Neural cell (in vitro differentiated cells): Measurements from ENCODE around the gene TRIM32. TPM values are rescaled to one million over a fixed set of nuclear protein-coding genes. Genes with fewer than 3 reads are reported as not detected.

Source experiments
- H2AFZ ChIP-seq: fragments of 200-600, 300-800 bp; sonication (generic), shearing (Covaris generic); 2 replicates; pipeline ENCODE4 v1.6.0; 2014; ENCODE audit warnings: low read depth, mild to moderate bottlenecking, antibody characterized with exemption, low read length, moderate library complexity
- H3F3A ChIP-seq: fragments of 200-600 bp; shearing (Covaris generic); 2 replicates; pipeline ENCODE4 v1.6.1; 2016; ENCODE audit warnings: mild to moderate bottlenecking, moderate library complexity, mixed read lengths, antibody characterized with exemption, low read length; ENCODE audit not compliant: insufficient read depth, poor library complexity, severe bottlenecking
- H3K27ac ChIP-seq: fragments of 200-600, 300-800 bp; sonication (generic), shearing (Covaris generic); 2 replicates; pipeline ENCODE4 v1.5.1; 2014; ENCODE audit warnings: mild to moderate bottlenecking, low read length, moderate library complexity
- H3K27me3 ChIP-seq: fragments of 300-800, 200-600 bp; sonication (generic), shearing (Covaris generic); 2 replicates; pipeline ENCODE4 v1.6.0; 2014; ENCODE audit warnings: mild to moderate bottlenecking, low read depth, low read length, moderate library complexity; ENCODE audit not compliant: insufficient read depth
- H3K36me3 ChIP-seq: fragments of 300-800, 200-600 bp; sonication (generic), shearing (Covaris generic); 2 replicates; pipeline ENCODE4 v1.5.1; 2014; ENCODE audit warnings: mild to moderate bottlenecking, antibody characterized with exemption, low read length, moderate library complexity; ENCODE audit not compliant: insufficient read depth
- H3K4me2 ChIP-seq: fragments of 300-800, 200-600 bp; sonication (generic), shearing (Covaris generic); 2 replicates; pipeline ENCODE4 v1.6.0; 2014; ENCODE audit warnings: mild to moderate bottlenecking, low read length
- H3K4me3 ChIP-seq: fragments of 300-800, 200-600 bp; sonication (generic), shearing (Covaris generic); 2 replicates; pipeline ENCODE4 v1.5.1; 2014; ENCODE audit warnings: mild to moderate bottlenecking, low read length, moderate library complexity
- H3K79me2 ChIP-seq: fragments of 200-600 bp; shearing (Covaris generic); replicated peaks from 2 replicates; pipeline ENCODE4 v1.6.0; 2014; ENCODE audit warnings: mild to moderate bottlenecking, low read length, moderate library complexity; ENCODE audit not compliant: insufficient read depth
- H3K9ac ChIP-seq: fragments of 300-800, 200-600 bp; sonication (generic), shearing (Covaris generic); 2 replicates; pipeline ENCODE4 v1.6.1; 2016; ENCODE audit warnings: mild to moderate bottlenecking, low read length, mixed read lengths
- H3K9me2 ChIP-seq: fragments of 200-600 bp; shearing (Covaris generic); 2 replicates; pipeline ENCODE4 v1.6.1; 2016; ENCODE audit warnings: mild to moderate bottlenecking, low read length, mixed read lengths; ENCODE audit not compliant: insufficient read depth
- H3K9me3 ChIP-seq: fragments of 200-600, 300-800 bp; sonication (generic), shearing (Covaris generic); 2 replicates; pipeline ENCODE4 v1.6.1; 2016; ENCODE audit warnings: mild to moderate bottlenecking, mixed run types, low read length, moderate library complexity, mixed read lengths
- H4K20me1 ChIP-seq: fragments of 200-600 bp; shearing (Covaris generic); 2 replicates; pipeline ENCODE4 v1.6.1; 2016; ENCODE audit warnings: mild to moderate bottlenecking, mixed run types; ENCODE audit not compliant: insufficient read depth
- CTCF ChIP-seq: fragments of 450-650 bp; IDR thresholded peaks from 2 replicates; pipeline ENCODE4 v1.5.1; 2014; ENCODE audit warnings: antibody characterized with exemption, mild to moderate bottlenecking, moderate library complexity; ENCODE audit not compliant: poor library complexity, severe bottlenecking
- EP300 ChIP-seq: fragments of 450-650 bp; conservative IDR thresholded peaks from 2 replicates; pipeline ENCODE4 v1.6.1; 2014; ENCODE audit warnings: antibody characterized with exemption, mild to moderate bottlenecking, moderate library complexity; ENCODE audit not compliant: poor library complexity, severe bottlenecking
- EZH2 ChIP-seq: fragments of 200-600, 300-800 bp; shearing (Covaris generic), sonication (generic); IDR thresholded peaks from 2 replicates; pipeline ENCODE4 v1.6.1; 2014; ENCODE audit warnings: antibody characterized with exemption, low read length, borderline replicate concordance, mild to moderate bottlenecking; ENCODE audit not compliant: insufficient read depth, poor library complexity, severe bottlenecking
- MXI1 ChIP-seq: fragments of 450-650 bp; conservative IDR thresholded peaks from 2 replicates; pipeline ENCODE4 v1.6.1; 2014; ENCODE audit warnings: antibody characterized with exemption, mild to moderate bottlenecking; ENCODE audit not compliant: poor library complexity, severe bottlenecking
- POLR2AphosphoS5 ChIP-seq: IDR thresholded peaks from 2 replicates; pipeline ENCODE4 v1.6.1; 2012
- RAD21 ChIP-seq: fragments of 450-650 bp; conservative IDR thresholded peaks from 2 replicates; pipeline ENCODE4 v1.6.1; 2014; ENCODE audit warnings: antibody characterized with exemption, mild to moderate bottlenecking, moderate library complexity
- REST ChIP-seq: IDR thresholded peaks from 2 replicates; pipeline ENCODE4 v1.6.1; 2012; ENCODE audit warnings: borderline replicate concordance
- SMC3 ChIP-seq: fragments of 450-650 bp; conservative IDR thresholded peaks from 2 replicates; pipeline ENCODE4 v1.6.1; 2014; ENCODE audit warnings: antibody characterized with exemption, mild to moderate bottlenecking, moderate library complexity; ENCODE audit not compliant: poor library complexity
- TAF1 ChIP-seq: IDR thresholded peaks from 2 replicates; pipeline ENCODE4 v1.6.1; 2012; ENCODE audit warnings: low read depth
- polyA plus RNA-seq: library from polyadenylated mRNA; depleted of rRNA; stranded (reverse); fragments of >200 nt; gene quantifications from 2 replicates; pipeline ENCODE4 v1.2.3, GENCODE V29; 2014

Gene TRIM32
- polyA plus RNA-seq, 1 donor from 2014 or later: 9.1 TPM

GRCh38 chr9:116712781-116713180 lies 25.7 kb downstream of the TRIM32 start:
- no peaks in the 10 kb centered on the region for H4K20me1 ChIP-seq
- H3K9ac ChIP-seq: no peak overlapping the region
- H3K4me2 ChIP-seq: no peak overlapping the region
- H3K27ac ChIP-seq: no peak overlapping the region
- H3K4me3 ChIP-seq: no peak overlapping the region
- H3K9me3 ChIP-seq: no peaks in the 10 kb centered on the region
- TF ChIP-seq TAF1 (no peak), REST (no peak), SMC3 (no peak)
- no peaks in the 10 kb centered on the region for H3K27me3 ChIP-seq
- H3F3A ChIP-seq: no peaks in the 10 kb centered on the region
- H3K9me2 ChIP-seq: no peaks in the 10 kb centered on the region
- no peak overlapping the region for H2AFZ ChIP-seq
- H3K36me3 ChIP-seq: no peaks in the 10 kb centered on the region
- H3K79me2 ChIP-seq: no peaks in the 10 kb centered on the region

DNA sequence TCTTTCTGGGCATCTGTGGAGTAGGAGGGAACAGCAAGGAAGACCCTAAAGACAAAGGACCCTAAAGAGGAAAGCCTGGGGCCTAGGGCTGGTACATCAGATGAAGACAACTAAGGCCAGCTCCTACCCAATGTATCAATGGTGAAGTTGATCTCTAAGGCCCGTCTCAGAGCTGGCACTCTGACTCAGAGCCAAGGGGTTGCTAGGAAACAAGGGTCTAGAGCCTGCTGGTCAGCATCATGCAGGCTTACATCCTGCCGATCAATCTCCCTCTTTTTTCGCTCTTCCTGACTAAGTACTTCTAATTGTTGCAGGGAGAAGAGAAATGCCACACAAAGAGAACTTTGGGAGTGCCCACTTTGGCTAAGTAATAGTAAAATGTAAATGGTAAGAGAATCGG lies 26.2 kb downstream of the TRIM32 start:
- TF ChIP-seq POLR2AphosphoS5: no peak
- TF ChIP-seq MXI1: no peak
- TF ChIP-seq EZH2: no peak
- TF ChIP-seq TAF1: no peak
- no peak for TF ChIP-seq EP300
- TF ChIP-seq CTCF: no peak
- TF ChIP-seq SMC3: no peak
- TF ChIP-seq REST: no peak
- no peak for TF ChIP-seq RAD21
- H3K27me3 ChIP-seq: no peaks in the 10 kb centered on the region
- no peak overlapping the region for H3K4me3 ChIP-seq
- no peaks in the 10 kb centered on the region for H3K9me3 ChIP-seq
- no peak overlapping the region for H3K9ac ChIP-seq
- H3K27ac ChIP-seq: no peak overlapping the region
- H4K20me1 ChIP-seq: no peaks in the 10 kb centered on the region
- H2AFZ ChIP-seq: no peak overlapping the region
- no peak overlapping the region for H3K4me2 ChIP-seq
- no peaks in the 10 kb centered on the region for H3K79me2 ChIP-seq
- no peaks in the 10 kb centered on the region for H3F3A ChIP-seq
- H3K36me3 ChIP-seq: no peaks in the 10 kb centered on the region
- H3K9me2 ChIP-seq: no peaks in the 10 kb centered on the region
